Measurements from ENCODE around the gene TMEM95. TPM values are rescaled to one million over a fixed set of nuclear protein-coding genes. Genes with fewer than 3 reads are reported as not detected.

Gene TMEM95
- polyA plus RNA-seq, 3 donors, result not detected

GRCh38 chr17:7389924-7390910 is 35.3 kb downstream of the TMEM95 start:
- H3K27ac ChIP-seq (ENCODE audit: low read depth, low read length), result no peak overlapping the region
- 86 to 91% (median 90%) methylated on average over 19 of the region's 19 CpGs for WGBS, 3 donors

- no peak overlapping the region for H3K27ac ChIP-seq (ENCODE audit: low read depth, low read length)
- 32 to 85% (median 46%) methylated on average over 2 of the region's 2 CpGs for WGBS, 3 donors
Measured at GRCh38 chr17:7391307-7391706, 36.4 kb downstream of the TMEM95 start.

- 75 to 78% (median 78%) methylated on average over 39 to 42 of the region's 42 CpGs for WGBS, 3 donors
- H3K27ac ChIP-seq (ENCODE audit: low read depth, low read length), result no peak overlapping the region
Measured at GRCh38 chr17:7392696-7393612, 38.0 kb downstream of the TMEM95 start.

- H3K27ac ChIP-seq (ENCODE audit: low read depth, low read length), result no peak overlapping the region
- WGBS, 3 donors, result 6 to 10% (median 7%) methylated on average over 44 to 48 of the region's 48 CpGs
Measured at GRCh38 chr17:7393613-7394451, 38.9 kb downstream of the TMEM95 start.

- 0 to 1% (median 0%) methylated on average over 45 to 71 of the region's 71 CpGs for WGBS, 3 donors
- H3K27ac ChIP-seq (ENCODE audit: low read depth, low read length), result no peak within 1 kb of the TSS
Measured at GRCh38 chr17:7394452-7395191, 39.7 kb downstream of the TMEM95 start, which contains the start of gene PLSCR3. TSS of gene PLSCR3 (minus strand) at chr17:7394525. CDS start at chr17:7394110, 415 bp downstream.

GRCh38 chr17:7396147-7396546 is 41.2 kb downstream of the TMEM95 start:
- 85 to 90% (median 86%) methylated on average over 4 of the region's 4 CpGs for WGBS, 3 donors
- no peak overlapping the region for H3K27ac ChIP-seq (ENCODE audit: low read depth, low read length)

GRCh38 chr17:7398612-7399011 is 43.7 kb downstream of the TMEM95 start:
- no peak overlapping the region for H3K27ac ChIP-seq (ENCODE audit: low read depth, low read length)
- 79 to 90% (median 83%) methylated on average over 2 of the region's 2 CpGs for WGBS, 3 donors

GRCh38 chr17:7403043-7403726 is 48.2 kb downstream of the TMEM95 start:
- 10 to 14% (median 13%) methylated on average over 16 of the region's 16 CpGs for WGBS, 3 donors

GRCh38 chr17:7403727-7403976 is 48.7 kb downstream of the TMEM95 start:
- 0% methylated on average over 10 to 13 of the region's 13 CpGs for WGBS, 3 donors
- H3K27ac ChIP-seq (ENCODE audit: low read depth, low read length), result peak overlapping the region; percentile 32

More at GRCh38 chr17:7403043-7403726, 48.2 kb downstream of the TMEM95 start:
- peak overlapping the region; percentile 32 for H3K27ac ChIP-seq (ENCODE audit: low read depth, low read length)

GRCh38 chr17:7403977-7404736 is 49.2 kb downstream of the TMEM95 start, which contains the start of gene TMEM256:
TSS of gene TMEM256 (minus strand) at chr17:7404097. CDS start at chr17:7404084, 13 bp downstream.
- H3K27ac ChIP-seq (ENCODE audit: low read depth, low read length), result peak within 1 kb of the TSS; percentile 32
- whole genome bisulfite sequencing, 3 donors, result 0 to 1% (median 0%) methylated on average over 48 to 49 of the region's 49 CpGs

GRCh38 chr17:7404737-7405349 is 49.9 kb downstream of the TMEM95 start:
- no peak overlapping the region for H3K27ac ChIP-seq (ENCODE audit: low read depth, low read length)
- 1 to 2% (median 1%) methylated on average over 41 to 63 of the region's 65 CpGs for WGBS, 3 donors

GRCh38 chr17:7405350-7406234 is 50.6 kb downstream of the TMEM95 start:
- WGBS, 3 donors, result 12 to 19% (median 17%) methylated on average over 27 to 37 of the region's 38 CpGs
- H3K27ac ChIP-seq (ENCODE audit: low read depth, low read length), result peak overlapping the region; percentile 51

- H3K27ac ChIP-seq (ENCODE audit: low read depth, low read length), result no peak overlapping the region
- WGBS, 3 donors, result 50 to 80% (median 61%) methylated on average over 8 to 12 of the region's 12 CpGs
Measured at GRCh38 chr17:7406235-7406825, 51.4 kb downstream of the TMEM95 start.
